MM.1S (cell line): ENCODE results near the gene RBMS2.

ENCODE experiments used
- DNase-seq: peaks from one replicate; pipeline ENCODE4 v3.0.0-alpha.2; 2015
- H2AFZ ChIP-seq: fragments of 300-600 bp; sonication (generic); 2 replicates; pipeline ENCODE4 v1.6.0; 2016; ENCODE audit warnings: antibody characterized with exemption, low read length
- H3F3A ChIP-seq: fragments of 300-600 bp; sonication (generic); 2 replicates; pipeline ENCODE4 v1.6.1; 2016; ENCODE audit warnings: mild to moderate bottlenecking, antibody characterized with exemption, low read length, moderate library complexity, mixed read lengths; ENCODE audit not compliant: insufficient read depth
- H3K27ac ChIP-seq: fragments of 300-600 bp; sonication (generic); 2 replicates; pipeline ENCODE4 v1.5.1; 2016; ENCODE audit warnings: mild to moderate bottlenecking, low read length
- H3K27me3 ChIP-seq: fragments of 300-600 bp; sonication (generic); replicated peaks from 2 replicates; pipeline ENCODE4 v1.6.0; 2016; ENCODE audit warnings: low read length; ENCODE audit not compliant: insufficient read depth
- H3K36me3 ChIP-seq: fragments of 300-600 bp; sonication (generic); replicated peaks from 2 replicates; pipeline ENCODE4 v1.6.1; 2016; ENCODE audit warnings: mild to moderate bottlenecking, low read length, mixed read lengths; ENCODE audit not compliant: insufficient read depth
- H3K4me1 ChIP-seq: fragments of 300-600 bp; sonication (generic); 2 replicates; pipeline ENCODE4 v1.6.1; 2016; ENCODE audit warnings: low read length, mixed read lengths
- H3K4me2 ChIP-seq: fragments of 300-600 bp; sonication (generic); 2 replicates; pipeline ENCODE4 v1.6.0; 2016; ENCODE audit warnings: low read depth, low read length
- H3K4me3 ChIP-seq: fragments of 300-600 bp; sonication (generic); 2 replicates; pipeline ENCODE4 v1.5.1; 2016; ENCODE audit warnings: low read length, mixed read lengths
- H3K79me2 ChIP-seq: fragments of 300-600 bp; sonication (generic); 2 replicates; pipeline ENCODE4 v1.6.1; 2016; ENCODE audit warnings: mixed run types, low read length, mixed read lengths
- H3K9ac ChIP-seq: fragments of 300-600 bp; sonication (generic); 2 replicates; pipeline ENCODE4 v1.6.1; 2016; ENCODE audit warnings: low read length, mixed read lengths
- H3K9me2 ChIP-seq: fragments of 300-600 bp; sonication (generic); replicated peaks from 2 replicates; pipeline ENCODE4 v1.6.1; 2016; ENCODE audit warnings: mild to moderate bottlenecking, low read length, mixed read lengths; ENCODE audit not compliant: insufficient read depth
- H3K9me3 ChIP-seq: fragments of 300-600 bp; sonication (generic); replicated peaks from 2 replicates; pipeline ENCODE4 v1.6.1; 2016; ENCODE audit warnings: mild to moderate bottlenecking, low read length, mixed read lengths; ENCODE audit not compliant: insufficient read depth
- H4K20me1 ChIP-seq: fragments of 300-600 bp; sonication (generic); 2 replicates; pipeline ENCODE4 v1.6.1; 2016; ENCODE audit warnings: mild to moderate bottlenecking, low read length, moderate library complexity, mixed read lengths; ENCODE audit not compliant: insufficient read depth
- CTCF ChIP-seq: fragments of 300-600 bp; sonication (generic); IDR thresholded peaks from 2 replicates; pipeline ENCODE4 v1.5.1; 2016; ENCODE audit warnings: antibody characterized with exemption, low read length, mixed read lengths
- EZH2 ChIP-seq: fragments of 300-600 bp; sonication (generic); optimal IDR thresholded peaks from 2 replicates; pipeline ENCODE3; 2017; ENCODE audit warnings: low read depth, mild to moderate bottlenecking, antibody characterized with exemption, low read length, mixed read lengths
- EZH2phosphoT487 ChIP-seq: fragments of 300-600 bp; sonication (generic); IDR thresholded peaks from 2 replicates; pipeline ENCODE4 v1.6.1; 2018; ENCODE audit warnings: antibody characterized with exemption, low read length

RBMS2 gene

GRCh38 chr12:56626701-56627100, 105.1 kb downstream of the RBMS2 start:
- Histone ChIP-seq H3K4me1 (peaks cover 16% of the 10 kb centered on the region), H3K36me3 (no peaks in the 10 kb centered on the region; the same call in none of the 2 replicates), H3F3A (peaks cover 26% of the 10 kb centered on the region), H3K4me2 (no peak overlapping the region), H3K79me2 (peaks cover 100% of the 10 kb centered on the region), H3K9ac (no peak overlapping the region), H3K4me3 (no peak overlapping the region), H3K9me3 (no peaks in the 10 kb centered on the region), H2AFZ (no peak overlapping the region), H4K20me1 (peaks cover 32% of the 10 kb centered on the region), H3K9me2 (no peaks in the 10 kb centered on the region), H3K27ac (no peak overlapping the region), H3K27me3 (no peaks in the 10 kb centered on the region)
- no peak for TF ChIP-seq CTCF
- TF ChIP-seq EZH2: no peak
- no peak for TF ChIP-seq EZH2phosphoT487
- DNase-seq: no peak

- TF ChIP-seq EZH2phosphoT487 (no peak), EZH2 (no peak), CTCF (no peak)
- Histone ChIP-seq H3K4me1 (peaks cover 36% of the 10 kb centered on the region), H3K79me2 (peaks cover 100% of the 10 kb centered on the region), H3K9me3 (no peaks in the 10 kb centered on the region), H3F3A (peaks cover 36% of the 10 kb centered on the region), H3K27ac (peak overlapping the region; percentile 85), H2AFZ (no peak overlapping the region), H3K9ac (peak overlapping the region; percentile 91), H3K4me2 (peak overlapping the region; percentile 79), H3K4me3 (peak overlapping the region; percentile 79), H3K9me2 (no peaks in the 10 kb centered on the region), H3K27me3 (no peaks in the 10 kb centered on the region), H3K36me3 (no peaks in the 10 kb centered on the region; the same call in 1 of the 2 replicates), H4K20me1 (peaks cover 17% of the 10 kb centered on the region)
- DNase-seq: peak; percentile 89
Measured at GRCh38 chr12:56628671-56629458, 107.2 kb downstream of the RBMS2 start.

GRCh38 chr12:56629459-56630179, 108.0 kb downstream of the RBMS2 start:
- no peaks in the 10 kb centered on the region for H3K9me2 ChIP-seq
- H3K4me1 ChIP-seq: peaks cover 36% of the 10 kb centered on the region
- H3K9me3 ChIP-seq: no peaks in the 10 kb centered on the region
- peak overlapping the region; percentile 79 for H3K4me3 ChIP-seq
- peak; percentile 22 for DNase-seq
- TF ChIP-seq CTCF: no peak
- no peak for TF ChIP-seq EZH2phosphoT487
- no peak for TF ChIP-seq EZH2
- H3K4me2 ChIP-seq: peak overlapping the region; percentile 79
- no peaks in the 10 kb centered on the region for H3K27me3 ChIP-seq
- peaks cover 10% of the 10 kb centered on the region; the same call in 1 of the 2 replicates for H4K20me1 ChIP-seq
- peak overlapping the region; percentile 28; the same call in 1 of the 2 replicates for H2AFZ ChIP-seq
- H3K9ac ChIP-seq: peak overlapping the region; percentile 91
- H3K27ac ChIP-seq: peak overlapping the region; percentile 85
- peaks cover 41% of the 10 kb centered on the region for H3F3A ChIP-seq
- H3K36me3 ChIP-seq: no peaks in the 10 kb centered on the region; the same call in 1 of the 2 replicates
- H3K79me2 ChIP-seq: peaks cover 100% of the 10 kb centered on the region
